Mucosa of stomach (tissue), 1 donor: ENCODE results near the gene SLC17A8.
"Not testable (repeated sequence)": the region's sequence is repeated elsewhere in the genome, so short reads cannot be mapped to it uniquely, and the experiment has no call there.

Experiments
- H3K27me3 ChIP-seq: one replicate; pipeline ENCODE4 v1.7.0; 2013; ENCODE audit warnings: mild to moderate bottlenecking, low read length; ENCODE audit not compliant: control insufficient read depth, insufficient read depth
- H3K36me3 ChIP-seq: one replicate; pipeline ENCODE4 v1.7.0; 2013; ENCODE audit warnings: low read length; ENCODE audit not compliant: control insufficient read depth, insufficient read depth
- H3K4me1 ChIP-seq: one replicate; pipeline ENCODE4 v1.7.0; 2013; ENCODE audit warnings: mild to moderate bottlenecking, low read length; ENCODE audit not compliant: control insufficient read depth, insufficient read depth
- H3K4me3 ChIP-seq: one replicate; pipeline ENCODE4 v1.7.0; 2013; ENCODE audit warnings: low read length
- H3K9ac ChIP-seq: one replicate; pipeline ENCODE4 v1.7.0; 2013; ENCODE audit warnings: mild to moderate bottlenecking, low read length, moderate library complexity
- H3K9me3 ChIP-seq: one replicate; pipeline ENCODE4 v1.7.0; 2013; ENCODE audit warnings: mild to moderate bottlenecking, low read length, moderate library complexity; ENCODE audit not compliant: control insufficient read depth
- donor health status: Pancreatic carcinoma.

Gene SLC17A8

GRCh38 chr12:100356644-100357223 is at the start of gene SLC17A8:
Gene SLC17A8 (plus strand): TSS chr12:100357074. CDS start chr12:100357392, 318 bp downstream.
- Histone ChIP-seq H3K4me1 (no peaks in the 10 kb centered on the region), H3K36me3 (no peaks in the 10 kb centered on the region), H3K27me3 (peaks cover 15% of the 10 kb centered on the region), H3K9me3 (no peaks in the 10 kb centered on the region), H3K4me3 (no peak within 1 kb of the TSS), H3K9ac (no peak within 1 kb of the TSS)

- not testable (repeated sequence) for H3K36me3 ChIP-seq, H3K27me3 ChIP-seq, H3K9ac ChIP-seq, H3K9me3 ChIP-seq, H3K4me1 ChIP-seq, H3K4me3 ChIP-seq
These were observed 48.7 kb upstream of the SLC17A8 start for GRCh38 chr12:100308138-100308537.

GRCh38 chr12:100311317-100311716 is 45.6 kb upstream of the SLC17A8 start:
- Histone ChIP-seq H3K36me3 (no peaks in the 10 kb centered on the region), H3K4me3 (no peak overlapping the region), H3K9ac (no peak overlapping the region), H3K9me3 (no peaks in the 10 kb centered on the region), H3K4me1 (no peaks in the 10 kb centered on the region), H3K27me3 (no peaks in the 10 kb centered on the region)

GRCh38 chr12:100317371-100317770 is 39.5 kb upstream of the SLC17A8 start:
- Histone ChIP-seq H3K27me3 (no peaks in the 10 kb centered on the region), H3K4me1 (no peaks in the 10 kb centered on the region), H3K9me3 (no peaks in the 10 kb centered on the region), H3K9ac (no peak overlapping the region), H3K4me3 (no peak overlapping the region), H3K36me3 (no peaks in the 10 kb centered on the region)

- H3K27me3 ChIP-seq, result no peaks in the 10 kb centered on the region
- no peak overlapping the region for H3K4me3 ChIP-seq
- H3K36me3 ChIP-seq, result peaks cover under 1% of the 10 kb centered on the region
These were observed 32.4 kb upstream of the SLC17A8 start for GRCh38 chr12:100324498-100324897.

GRCh38 chr12:100326208-100326607 is 30.7 kb upstream of the SLC17A8 start:
- H3K9ac ChIP-seq, result no peak overlapping the region
- H3K27me3 ChIP-seq, result no peaks in the 10 kb centered on the region
- no peak overlapping the region for H3K4me3 ChIP-seq
- no peaks in the 10 kb centered on the region for H3K4me1 ChIP-seq
- no peaks in the 10 kb centered on the region for H3K9me3 ChIP-seq
- peaks cover 5% of the 10 kb centered on the region for H3K36me3 ChIP-seq

More at GRCh38 chr12:100324498-100324897, 32.4 kb upstream of the SLC17A8 start:
- Histone ChIP-seq H3K4me1 (no peaks in the 10 kb centered on the region), H3K9ac (no peak overlapping the region), H3K9me3 (no peaks in the 10 kb centered on the region)

- H3K27me3 ChIP-seq, result no peaks in the 10 kb centered on the region
- H3K9ac ChIP-seq, result no peak overlapping the region
- peaks cover 5% of the 10 kb centered on the region for H3K36me3 ChIP-seq
- no peaks in the 10 kb centered on the region for H3K4me1 ChIP-seq
- H3K4me3 ChIP-seq, result no peak overlapping the region
- no peaks in the 10 kb centered on the region for H3K9me3 ChIP-seq
These were observed 27.1 kb upstream of the SLC17A8 start for GRCh38 chr12:100329800-100330199.

GRCh38 chr12:100331871-100332270 is 25.0 kb upstream of the SLC17A8 start:
- Histone ChIP-seq H3K27me3 (no peaks in the 10 kb centered on the region), H3K9me3 (no peaks in the 10 kb centered on the region), H3K4me3 (no peak overlapping the region), H3K4me1 (no peaks in the 10 kb centered on the region), H3K36me3 (peaks cover 5% of the 10 kb centered on the region), H3K9ac (no peak overlapping the region)

GRCh38 chr12:100332852-100333251 is 24.0 kb upstream of the SLC17A8 start:
- no peak overlapping the region for H3K4me3 ChIP-seq
- H3K9me3 ChIP-seq, result no peaks in the 10 kb centered on the region
- no peak overlapping the region for H3K9ac ChIP-seq
- H3K4me1 ChIP-seq, result no peaks in the 10 kb centered on the region
- H3K36me3 ChIP-seq, result peaks cover 5% of the 10 kb centered on the region
- no peaks in the 10 kb centered on the region for H3K27me3 ChIP-seq

GRCh38 chr12:100337299-100337698 is 19.6 kb upstream of the SLC17A8 start:
- no peaks in the 10 kb centered on the region for H3K9me3 ChIP-seq
- no peak overlapping the region for H3K4me3 ChIP-seq
- H3K4me1 ChIP-seq, result no peaks in the 10 kb centered on the region
- H3K9ac ChIP-seq, result no peak overlapping the region
- no peaks in the 10 kb centered on the region for H3K36me3 ChIP-seq
- no peaks in the 10 kb centered on the region for H3K27me3 ChIP-seq

- H3K9ac ChIP-seq, result no peak overlapping the region
- H3K27me3 ChIP-seq, result no peaks in the 10 kb centered on the region
- no peaks in the 10 kb centered on the region for H3K36me3 ChIP-seq
- H3K4me1 ChIP-seq, result no peaks in the 10 kb centered on the region
- H3K4me3 ChIP-seq, result no peak overlapping the region
- no peaks in the 10 kb centered on the region for H3K9me3 ChIP-seq
These were observed 19.1 kb upstream of the SLC17A8 start for GRCh38 chr12:100337727-100338126.

- no peak overlapping the region for H3K9ac ChIP-seq
- no peaks in the 10 kb centered on the region for H3K9me3 ChIP-seq
- H3K36me3 ChIP-seq, result no peaks in the 10 kb centered on the region
- no peaks in the 10 kb centered on the region for H3K4me1 ChIP-seq
- no peaks in the 10 kb centered on the region for H3K27me3 ChIP-seq
- H3K4me3 ChIP-seq, result no peak overlapping the region
These were observed 17.8 kb upstream of the SLC17A8 start for GRCh38 chr12:100339071-100339470.

GRCh38 chr12:100342897-100343296 is 14.0 kb upstream of the SLC17A8 start:
- not testable (repeated sequence) for H3K4me3 ChIP-seq, H3K9ac ChIP-seq, H3K36me3 ChIP-seq, H3K9me3 ChIP-seq, H3K27me3 ChIP-seq, H3K4me1 ChIP-seq
